H9 (cell line): ENCODE data around the gene ACOXL. TPM values are rescaled to one million over a fixed set of nuclear protein-coding genes. Genes with fewer than 3 reads are reported as not detected.

Experiments used
- DNase-seq: peaks from one replicate; pipeline ENCODE4 v3.0.0-alpha.2; 2017
- H2AFZ ChIP-seq: one replicate; pipeline ENCODE4 v1.6.1; 2013; ENCODE audit warnings: mild to moderate bottlenecking, low read length, control low read depth, moderate library complexity
- H2AK5ac ChIP-seq: 2 replicates; pipeline ENCODE4 v1.6.1; 2013; ENCODE audit warnings: low read length, control low read depth, mixed read lengths; ENCODE audit not compliant: insufficient read length
- H2BK120ac ChIP-seq: one replicate; pipeline ENCODE4 v1.6.1; 2013; ENCODE audit warnings: low read depth, mild to moderate bottlenecking, low read length, control low read depth, inconsistent platforms; ENCODE audit not compliant: poor library complexity, severe bottlenecking
- H2BK12ac ChIP-seq: 2 replicates; pipeline ENCODE4 v1.6.1; 2013; ENCODE audit warnings: low read length, control low read depth, mixed read lengths, low read depth; ENCODE audit not compliant: insufficient read length
- H2BK15ac ChIP-seq: 2 replicates; pipeline ENCODE4 v1.6.1; 2013; ENCODE audit warnings: low read depth, low read length, control low read depth
- H2BK20ac ChIP-seq: one replicate; pipeline ENCODE4 v1.6.1; 2013; ENCODE audit warnings: low read depth, mild to moderate bottlenecking, low read length, control low read depth, inconsistent platforms; ENCODE audit not compliant: poor library complexity, severe bottlenecking
- H2BK5ac ChIP-seq: 2 replicates; pipeline ENCODE4 v1.6.1; 2013; ENCODE audit warnings: low read length, control low read depth, mixed read lengths; ENCODE audit not compliant: insufficient read length
- H3K14ac ChIP-seq: 2 replicates; pipeline ENCODE4 v1.6.1; 2013; ENCODE audit warnings: low read length, control low read depth; ENCODE audit not compliant: insufficient read depth
- H3K18ac ChIP-seq: 2 replicates; pipeline ENCODE4 v1.6.1; 2013; ENCODE audit warnings: low read depth, mild to moderate bottlenecking, mixed read lengths, low read length, control low read depth; ENCODE audit not compliant: insufficient read length
- H3K23ac ChIP-seq: 2 replicates; pipeline ENCODE4 v1.6.1; 2013; ENCODE audit warnings: low read length, control low read depth, mixed read lengths, low read depth; ENCODE audit not compliant: insufficient read length
- H3K23me2 ChIP-seq: 2 replicates; pipeline ENCODE4 v1.6.1; 2013; ENCODE audit warnings: low read depth, mild to moderate bottlenecking, mixed read lengths, low read length, control low read depth; ENCODE audit not compliant: insufficient read length, poor library complexity, severe bottlenecking
- H3K27ac ChIP-seq: 2 replicates; pipeline ENCODE4 v1.5.1; 2013; ENCODE audit warnings: low read length, control low read depth, mixed read lengths, low read depth; ENCODE audit not compliant: insufficient read length
- H3K27me3 ChIP-seq: 2 replicates; pipeline ENCODE4 v1.6.1; 2013; ENCODE audit warnings: low read length, control low read depth, inconsistent platforms; ENCODE audit not compliant: insufficient read depth
- H3K4ac ChIP-seq: 2 replicates; pipeline ENCODE4 v1.6.1; 2013; ENCODE audit warnings: low read depth, mild to moderate bottlenecking, control low read depth, inconsistent platforms, low read length, moderate library complexity
- H3K4me1 ChIP-seq: 2 replicates; pipeline ENCODE4 v1.6.1; 2013; ENCODE audit warnings: low read length, control low read depth, inconsistent platforms; ENCODE audit not compliant: insufficient read depth
- H3K4me2 ChIP-seq: 2 replicates; pipeline ENCODE4 v1.6.1; 2013; ENCODE audit warnings: low read length, control low read depth, mixed read lengths; ENCODE audit not compliant: insufficient read length, insufficient read depth
- H3K56ac ChIP-seq: 2 replicates; pipeline ENCODE4 v1.6.1; 2013; ENCODE audit warnings: low read depth, mild to moderate bottlenecking, mixed read lengths, low read length, control low read depth; ENCODE audit not compliant: insufficient read length
- H3K79me1 ChIP-seq: 2 replicates; pipeline ENCODE4 v1.6.1; 2013; ENCODE audit warnings: low read depth, mild to moderate bottlenecking, moderate library complexity, low read length, control low read depth, inconsistent platforms; ENCODE audit not compliant: insufficient read depth, poor library complexity, severe bottlenecking
- H3K79me2 ChIP-seq: 2 replicates; pipeline ENCODE4 v1.6.1; 2013; ENCODE audit warnings: low read length, control low read depth, inconsistent platforms; ENCODE audit not compliant: insufficient read depth
- H3K9ac ChIP-seq: 2 replicates; pipeline ENCODE4 v1.6.1; 2013; ENCODE audit warnings: low read length, control low read depth, mixed read lengths; ENCODE audit not compliant: insufficient read length; ENCODE audit errors: extremely low read depth
- H3K9me3 ChIP-seq: one replicate; pipeline ENCODE4 v1.6.1; 2013; ENCODE audit warnings: low read depth, low read length, inconsistent platforms; ENCODE audit not compliant: control insufficient read depth
- H3T11ph ChIP-seq: one replicate; pipeline ENCODE4 v1.6.1; 2013; ENCODE audit warnings: mild to moderate bottlenecking, low read length, control low read depth, inconsistent platforms
- H4K20me1 ChIP-seq: one replicate; pipeline ENCODE4 v1.6.1; 2013; ENCODE audit not compliant: control insufficient read depth, insufficient read length, insufficient read depth
- H4K5ac ChIP-seq: 2 replicates; pipeline ENCODE4 v1.6.1; 2013; ENCODE audit warnings: low read depth, mild to moderate bottlenecking, mixed read lengths, low read length, control low read depth; ENCODE audit not compliant: insufficient read length
- H4K8ac ChIP-seq: replicated peaks from 2 replicates; pipeline ENCODE4 v1.6.1; 2013; ENCODE audit warnings: low read length, control low read depth, mixed read lengths, low read depth; ENCODE audit not compliant: insufficient read length
- H4K91ac ChIP-seq: 2 replicates; pipeline ENCODE4 v1.6.1; 2013; ENCODE audit warnings: low read depth, mild to moderate bottlenecking, moderate library complexity, mixed read lengths, low read length, control low read depth; ENCODE audit not compliant: insufficient read length
- H3K27ac Mint-ChIP-seq, 3 experiments: 2 replicates in 2 of 3; 3 replicates in 1 of 3; pipeline ENCODE4 v1.8.0; 2020 to 2021; ENCODE audit warnings: mixed read lengths in 3 of 3, mild to moderate bottlenecking in 1 of 3, moderate library complexity in 1 of 3
- H3K27me3 Mint-ChIP-seq: 2 replicates; pipeline ENCODE4 v1.8.0; 2021; ENCODE audit warnings: low read depth, mild to moderate bottlenecking, moderate library complexity, mixed read lengths
- H3K36me3 Mint-ChIP-seq, 3 experiments: 2 replicates in 2 of 3; 3 replicates in 1 of 3; pipeline ENCODE4 v1.8.0; 2020 to 2021; ENCODE audit warnings: low read depth in 3 of 3, mixed read lengths in 3 of 3; ENCODE audit not compliant: insufficient read depth in 1 of 3
- H3K4me1 Mint-ChIP-seq, 2 experiments: 2 replicates each; pipeline ENCODE4 v1.8.0; 2020; ENCODE audit warnings: mixed read lengths in 2 of 2
- H3K4me3 Mint-ChIP-seq, 2 experiments: 2 replicates in 1 of 2; 3 replicates in 1 of 2; pipeline ENCODE4 v1.8.0; 2020 to 2021; ENCODE audit warnings: mild to moderate bottlenecking in 2 of 2, mixed read lengths in 2 of 2, moderate library complexity in 1 of 2
- H3K9me3 Mint-ChIP-seq, 2 experiments: 2 replicates in 1 of 2; 3 replicates in 1 of 2; pipeline ENCODE4 v1.8.0; 2020; ENCODE audit warnings: mild to moderate bottlenecking in 2 of 2, mixed read lengths in 2 of 2, moderate library complexity in 1 of 2
- WGBS: extraction: QIAGEN DNeasy Blood & Tissue Kit; methylation state at CpG from one replicate; pipeline ENCODE4 v1.1.7; 2013; ENCODE audit warnings: missing lambda C conversion rate, low lambda C conversion rate, mixed read lengths; ENCODE audit not compliant: insufficient read length; ENCODE audit errors: extremely low coverage; 5-methylcytosine and 5-hydroxymethylcytosine counted together
- total RNA-seq: library from RNA; stranded (reverse); gene quantifications from 2 replicates; pipeline ENCODE4 v1.2.1, GENCODE V29; 2021
- TF ChIP-seq, protein P1 (sequence below): fragments of 200-600 bp; sonication (generic); conservative IDR thresholded peaks from 3 replicates; pipeline ENCODE4 v1.8.0; 2021; ENCODE audit warnings: antibody characterized with exemption, mild to moderate bottlenecking

Gene ACOXL
- total RNA-seq, 1 experiment from 2014 or later = 37.6 TPM

- H2AFZ ChIP-seq = no peak overlapping the region
- H3K79me1 ChIP-seq = no peaks in the 10 kb centered on the region
- no peak overlapping the region for H2BK15ac ChIP-seq
- no peak overlapping the region for H3K56ac ChIP-seq
- no peak overlapping the region for H2BK12ac ChIP-seq
- TF ChIP-seq, protein P1, sequence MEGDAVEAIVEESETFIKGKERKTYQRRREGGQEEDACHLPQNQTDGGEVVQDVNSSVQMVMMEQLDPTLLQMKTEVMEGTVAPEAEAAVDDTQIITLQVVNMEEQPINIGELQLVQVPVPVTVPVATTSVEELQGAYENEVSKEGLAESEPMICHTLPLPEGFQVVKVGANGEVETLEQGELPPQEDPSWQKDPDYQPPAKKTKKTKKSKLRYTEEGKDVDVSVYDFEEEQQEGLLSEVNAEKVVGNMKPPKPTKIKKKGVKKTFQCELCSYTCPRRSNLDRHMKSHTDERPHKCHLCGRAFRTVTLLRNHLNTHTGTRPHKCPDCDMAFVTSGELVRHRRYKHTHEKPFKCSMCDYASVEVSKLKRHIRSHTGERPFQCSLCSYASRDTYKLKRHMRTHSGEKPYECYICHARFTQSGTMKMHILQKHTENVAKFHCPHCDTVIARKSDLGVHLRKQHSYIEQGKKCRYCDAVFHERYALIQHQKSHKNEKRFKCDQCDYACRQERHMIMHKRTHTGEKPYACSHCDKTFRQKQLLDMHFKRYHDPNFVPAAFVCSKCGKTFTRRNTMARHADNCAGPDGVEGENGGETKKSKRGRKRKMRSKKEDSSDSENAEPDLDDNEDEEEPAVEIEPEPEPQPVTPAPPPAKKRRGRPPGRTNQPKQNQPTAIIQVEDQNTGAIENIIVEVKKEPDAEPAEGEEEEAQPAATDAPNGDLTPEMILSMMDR = no peak
- no peak overlapping the region for H2BK20ac ChIP-seq
- H2BK120ac ChIP-seq = no peak overlapping the region
- H3K27me3 ChIP-seq = no peaks in the 10 kb centered on the region
- H3K9ac ChIP-seq = no peak overlapping the region
- H3K14ac ChIP-seq = no peak overlapping the region
- H3K23me2 ChIP-seq = no peaks in the 10 kb centered on the region
- H4K20me1 ChIP-seq = no peaks in the 10 kb centered on the region
- H3K9me3 ChIP-seq = no peaks in the 10 kb centered on the region
- H2BK5ac ChIP-seq = no peak overlapping the region
- no peak overlapping the region for H3K18ac ChIP-seq
- no peak overlapping the region for H3K23ac ChIP-seq
- H3K4me3 Mint-ChIP-seq = no peak overlapping the region
- no peak overlapping the region for H4K91ac ChIP-seq
- H3K27me3 Mint-ChIP-seq = no peaks in the 10 kb centered on the region
- no peak overlapping the region for H3K4me2 ChIP-seq
- DNase-seq = no peak
- no peak overlapping the region for H4K8ac ChIP-seq
- peaks cover 25 to 77% (median 65%) of the 10 kb centered on the region in 3 experiments for H3K36me3 Mint-ChIP-seq
- H3K4ac ChIP-seq = no peak overlapping the region
- no peak overlapping the region for H3T11ph ChIP-seq
- WGBS = no CpG with 5 or more reads among the region's 14 CpGs
- peak overlapping the region in 2 of 3 experiments; percentile 20 to 33; a peak in 1 of 7 replicates for H3K27ac Mint-ChIP-seq
- H3K4me1 Mint-ChIP-seq = peaks cover 32 to 37% of the 10 kb centered on the region in 2 experiments
- no peak overlapping the region for H4K5ac ChIP-seq
- H3K9me3 Mint-ChIP-seq = peaks cover 14 to 19% of the 10 kb centered on the region in 2 experiments
- H3K79me2 ChIP-seq = no peaks in the 10 kb centered on the region
- H3K4me1 ChIP-seq = peaks cover 2% of the 10 kb centered on the region; the same call in 1 of the 2 replicates
- no peak overlapping the region for H2AK5ac ChIP-seq
- no peak overlapping the region for H3K27ac ChIP-seq
These were observed 73.6 kb downstream of the ACOXL start for GRCh38 chr2:110805894-110806452.
